NCI-H1436 (cell line): ENCODE data around the gene OSBPL10.

Experiments used
- DNase-seq: peaks from one replicate; lab custom pipeline; 2025; lab: John Stamatoyannopoulos, UW

Gene OSBPL10

DNA sequence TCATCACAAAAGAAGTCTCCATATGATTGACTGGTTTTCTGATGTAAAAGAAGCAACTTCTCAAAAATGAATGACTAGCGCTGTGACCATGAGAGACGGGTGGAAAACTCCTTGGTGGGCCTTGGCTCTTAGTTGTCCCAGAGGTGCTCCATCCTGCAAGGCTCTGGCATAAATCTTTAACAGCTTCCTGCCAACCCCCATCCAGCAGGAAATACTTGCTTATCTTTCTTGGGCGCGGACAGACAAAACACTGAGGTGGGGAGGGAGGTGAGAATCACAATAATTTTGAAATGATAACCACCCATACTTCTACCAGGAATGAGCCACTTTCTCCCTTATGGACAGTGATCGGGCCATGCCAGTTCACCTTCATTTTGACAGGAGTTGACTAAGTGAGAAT is 319.8 kb downstream of the OSBPL10 start:
- no peak for DNase-seq

GRCh38 chr3:31659246-31659645 is 321.8 kb downstream of the OSBPL10 start:
- DNase-seq, result no peak

- no peak for DNase-seq
These were observed 326.1 kb downstream of the OSBPL10 start for GRCh38 chr3:31654998-31655397.

DNA sequence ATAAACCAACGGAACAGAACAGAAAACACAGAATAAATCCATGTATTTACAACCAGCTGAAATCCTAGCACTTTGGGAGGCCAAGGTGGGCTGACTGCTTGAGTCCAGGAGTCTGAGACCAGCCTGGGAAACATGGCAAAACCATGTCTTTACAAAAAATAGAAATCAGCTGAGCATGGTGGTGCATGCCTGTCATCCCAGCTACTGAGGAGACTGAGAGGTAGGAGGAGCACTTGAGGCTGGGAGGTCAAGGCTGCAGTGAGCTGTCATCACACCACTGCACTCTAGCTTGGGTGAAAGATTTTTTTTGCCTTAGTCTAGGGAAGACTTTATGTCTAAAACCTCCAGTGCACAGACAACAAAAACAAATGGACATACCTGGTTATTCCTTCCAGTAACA is 327.6 kb downstream of the OSBPL10 start:
- DNase-seq, result no peak

DNA sequence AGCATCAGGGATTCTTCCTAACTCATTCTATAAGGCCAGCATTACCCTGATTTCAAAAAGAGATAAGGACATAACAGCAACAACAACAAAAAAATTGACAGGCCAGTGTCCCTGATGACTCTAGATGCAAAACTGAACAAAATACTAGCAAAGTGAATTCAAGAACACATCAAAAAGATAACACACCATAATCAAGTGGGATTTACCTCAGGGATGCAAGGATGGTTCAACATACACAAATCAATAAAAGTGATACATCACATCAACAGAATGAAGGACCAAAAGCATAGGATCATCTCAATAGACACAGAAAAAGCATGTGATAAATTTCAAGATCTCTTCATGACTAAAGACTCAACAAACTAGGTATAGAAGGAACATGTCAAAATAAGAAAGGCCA is 328.8 kb downstream of the OSBPL10 start:
- no peak for DNase-seq

- no peak for DNase-seq
These were observed 332.6 kb downstream of the OSBPL10 start for GRCh38 chr3:31648286-31648968.

- DNase-seq, result no peak
These were observed 335.8 kb downstream of the OSBPL10 start for GRCh38 chr3:31645256-31645655.

- no peak for DNase-seq
These were observed 341.2 kb downstream of the OSBPL10 start for GRCh38 chr3:31639828-31640227.

DNA sequence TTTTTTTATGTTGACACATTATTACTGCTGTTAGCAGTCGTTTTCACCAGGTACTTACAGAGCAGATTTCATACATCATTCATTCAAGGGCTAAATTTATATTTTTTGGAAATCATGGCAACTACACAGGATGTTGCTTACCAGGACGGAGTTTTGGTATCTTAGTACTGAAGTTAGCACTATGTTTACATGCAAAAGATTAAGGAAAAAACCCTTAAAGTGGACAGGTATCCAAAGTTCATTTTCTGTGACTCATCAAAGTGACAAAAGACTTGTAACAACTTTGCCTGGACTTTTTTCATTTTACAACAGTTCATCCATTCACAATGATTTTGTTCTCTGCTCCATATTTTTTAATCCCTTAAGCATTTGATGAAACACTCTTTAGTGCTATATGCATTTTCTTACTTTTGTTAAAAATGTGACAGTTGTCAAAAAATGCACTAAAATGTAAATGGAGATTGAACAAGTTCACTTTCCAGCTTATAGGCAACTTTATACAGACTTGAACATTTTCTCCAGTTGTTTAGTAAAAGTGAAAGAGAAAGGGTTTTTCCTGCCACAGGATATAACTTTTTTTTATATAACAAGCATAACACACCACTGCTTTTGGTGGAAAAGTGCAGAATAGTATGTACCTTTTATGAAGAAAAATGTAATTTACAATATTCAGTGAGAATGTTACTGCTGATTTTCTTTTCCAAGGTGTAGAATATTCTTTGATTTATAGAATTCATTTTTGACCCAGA is 344.2 kb downstream of the OSBPL10 start:
- DNase-seq, result no peak

- no peak for DNase-seq
These were observed 345.0 kb downstream of the OSBPL10 start for GRCh38 chr3:31636049-31636448.

DNA sequence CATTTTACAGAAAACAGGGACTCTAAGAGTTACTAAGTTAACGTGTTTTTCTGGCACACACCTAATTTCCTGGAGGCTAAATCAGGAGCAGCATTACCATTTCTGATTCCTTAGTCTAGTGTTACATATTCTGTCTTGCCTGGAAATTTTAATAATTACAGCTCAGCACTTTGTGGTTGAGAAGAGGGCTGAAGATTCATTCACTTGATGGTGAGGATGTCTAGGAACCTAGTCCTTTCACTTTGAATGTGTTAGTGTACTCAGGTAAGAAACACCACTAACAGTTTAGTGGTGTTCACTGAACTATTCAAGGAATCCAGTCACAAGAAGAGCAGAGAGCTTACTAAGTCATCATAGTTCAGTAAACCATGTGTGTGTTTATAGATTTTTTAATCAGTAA is 345.5 kb downstream of the OSBPL10 start:
- DNase-seq, result no peak

GRCh38 chr3:31634476-31634875 is 346.6 kb downstream of the OSBPL10 start:
- DNase-seq, result no peak

- no peak for DNase-seq
These were observed 352.0 kb downstream of the OSBPL10 start for GRCh38 chr3:31629054-31629453.

GRCh38 chr3:31625358-31625757 is 355.7 kb downstream of the OSBPL10 start:
- DNase-seq, result no peak

DNA sequence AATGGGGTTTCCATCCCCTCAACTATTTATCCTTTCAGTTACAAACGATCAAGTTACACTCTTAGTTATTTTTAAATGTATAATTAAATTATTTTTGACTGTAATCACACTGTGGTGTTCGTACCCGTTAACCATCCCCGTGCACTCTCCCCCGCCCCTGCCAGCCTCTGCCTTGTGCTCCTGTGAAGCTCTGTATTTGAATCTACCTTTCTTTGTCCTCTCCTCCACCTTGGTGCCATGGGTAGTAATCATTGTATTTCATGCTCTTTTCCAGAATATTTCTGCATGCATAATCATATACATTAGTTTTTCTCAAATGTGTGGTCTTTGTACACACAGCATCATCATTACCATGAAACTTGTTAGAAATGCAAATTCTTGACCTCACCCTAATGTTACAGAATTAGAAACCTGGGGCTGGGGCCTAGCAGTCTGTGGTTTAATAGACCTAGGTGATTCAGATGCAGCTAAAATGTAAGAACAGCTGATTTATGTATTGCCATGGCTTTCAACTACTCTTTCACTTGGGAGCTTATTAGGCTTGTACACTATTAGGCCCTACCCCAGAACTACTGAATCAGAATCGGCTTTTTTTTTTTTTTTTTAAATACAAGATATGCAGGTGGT is 356.9 kb downstream of the OSBPL10 start:
- DNase-seq, result no peak

DNA sequence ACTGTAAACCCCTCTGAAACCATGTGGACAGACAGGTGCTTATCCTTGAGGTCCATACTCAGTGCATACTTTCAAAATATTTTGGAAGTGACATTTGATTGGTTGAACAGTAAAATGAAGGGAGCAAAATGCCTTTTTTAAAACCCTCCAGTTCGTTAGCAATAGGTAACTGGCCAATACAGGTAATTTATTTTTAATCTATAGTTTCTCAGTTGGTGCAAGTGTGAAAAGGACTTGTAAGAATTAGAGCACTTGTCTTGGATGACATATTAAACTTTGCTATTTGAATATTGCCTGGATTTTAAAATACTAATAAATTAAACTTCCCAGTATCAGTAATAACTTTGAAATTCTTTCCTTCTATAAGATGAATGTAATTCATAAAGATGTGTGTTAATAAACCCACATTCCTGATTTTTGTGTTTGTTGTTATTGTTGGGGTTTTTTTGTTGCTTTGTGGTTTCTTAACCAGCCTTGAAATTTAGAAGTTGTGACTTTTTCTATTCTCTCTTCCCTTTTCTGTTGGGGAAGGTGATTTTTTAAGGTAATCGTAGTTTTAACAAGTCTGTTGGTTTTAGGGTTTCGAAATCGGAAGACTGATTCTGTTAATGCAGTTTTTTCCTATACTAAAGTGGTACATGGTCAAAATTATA is 358.3 kb downstream of the OSBPL10 start:
- DNase-seq, result no peak

- DNase-seq, result no peak
These were observed 359.7 kb downstream of the OSBPL10 start for GRCh38 chr3:31621314-31621713.

DNA sequence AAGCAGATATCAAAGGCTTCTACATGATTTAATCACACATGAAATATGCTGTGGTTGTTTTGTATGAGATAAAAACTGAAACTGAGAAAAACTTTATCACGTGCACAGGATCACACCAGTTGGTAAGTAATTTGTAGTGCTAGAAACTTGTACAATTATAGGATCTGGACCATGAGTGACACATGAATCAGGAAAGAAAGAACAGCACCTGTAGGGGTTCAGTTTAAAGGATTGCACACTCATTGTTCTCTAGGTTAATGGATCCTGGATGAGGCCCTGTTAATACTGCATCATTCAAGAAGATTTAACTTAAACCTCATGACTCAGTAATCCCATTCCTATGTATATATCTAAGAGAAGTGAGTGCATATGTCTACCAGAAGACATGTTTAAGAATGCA is 360.4 kb downstream of the OSBPL10 start:
- no peak for DNase-seq

DNA sequence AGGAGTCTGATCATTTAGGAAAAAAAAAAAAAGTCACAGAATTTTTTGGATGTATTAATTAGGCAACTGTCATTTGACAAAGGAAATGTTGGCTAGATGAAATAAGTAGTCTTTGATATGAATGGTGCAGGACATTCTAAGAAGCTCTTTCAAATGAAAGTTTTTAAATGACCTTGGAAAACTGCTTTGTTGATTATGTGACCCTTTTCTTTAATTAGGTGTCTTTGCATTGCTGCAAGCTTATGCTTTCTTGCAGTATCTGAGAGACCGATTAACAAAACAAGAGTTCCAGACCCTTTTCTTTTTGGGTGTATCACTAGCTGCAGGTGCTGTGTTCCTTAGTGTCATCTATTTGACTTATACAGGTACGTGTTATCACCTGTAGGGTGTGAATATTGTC is 364.4 kb downstream of the OSBPL10 start:
- no peak for DNase-seq

DNA sequence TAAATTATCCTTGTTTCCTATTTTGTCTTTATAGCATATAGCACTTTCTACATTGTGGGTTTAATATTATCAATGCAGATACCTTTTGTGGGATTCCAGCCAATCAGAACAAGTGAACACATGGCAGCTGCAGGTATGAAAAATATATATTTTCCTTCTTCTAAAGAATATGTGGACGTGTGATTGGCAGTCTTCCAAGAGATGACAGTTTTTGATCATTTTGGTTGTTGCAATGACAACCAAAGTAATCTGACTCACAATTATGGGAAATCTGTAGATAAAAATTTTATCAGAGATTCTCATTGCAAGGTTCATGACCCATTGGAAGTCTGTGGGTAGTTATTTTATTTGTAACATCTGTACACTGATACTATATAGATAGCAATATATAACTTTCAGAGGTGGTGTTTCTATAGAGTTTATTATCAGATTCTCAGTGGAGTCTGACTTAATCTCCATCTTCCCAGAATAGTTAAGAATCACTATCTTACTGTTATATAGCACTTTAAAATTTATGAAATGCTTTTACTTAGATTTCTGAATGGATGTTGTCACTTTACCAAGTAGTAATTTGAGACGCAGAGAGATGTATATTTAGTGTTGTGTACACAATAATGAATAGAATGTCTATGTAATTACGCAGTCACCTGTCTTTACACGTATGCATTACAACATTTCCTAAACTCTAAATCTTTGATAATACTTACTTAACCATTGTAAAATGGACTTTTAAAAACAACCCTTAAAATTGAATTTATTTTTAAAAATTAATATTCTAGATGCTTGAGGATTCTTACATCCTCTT is 365.8 kb downstream of the OSBPL10 start:
- DNase-seq, result no peak

DNA sequence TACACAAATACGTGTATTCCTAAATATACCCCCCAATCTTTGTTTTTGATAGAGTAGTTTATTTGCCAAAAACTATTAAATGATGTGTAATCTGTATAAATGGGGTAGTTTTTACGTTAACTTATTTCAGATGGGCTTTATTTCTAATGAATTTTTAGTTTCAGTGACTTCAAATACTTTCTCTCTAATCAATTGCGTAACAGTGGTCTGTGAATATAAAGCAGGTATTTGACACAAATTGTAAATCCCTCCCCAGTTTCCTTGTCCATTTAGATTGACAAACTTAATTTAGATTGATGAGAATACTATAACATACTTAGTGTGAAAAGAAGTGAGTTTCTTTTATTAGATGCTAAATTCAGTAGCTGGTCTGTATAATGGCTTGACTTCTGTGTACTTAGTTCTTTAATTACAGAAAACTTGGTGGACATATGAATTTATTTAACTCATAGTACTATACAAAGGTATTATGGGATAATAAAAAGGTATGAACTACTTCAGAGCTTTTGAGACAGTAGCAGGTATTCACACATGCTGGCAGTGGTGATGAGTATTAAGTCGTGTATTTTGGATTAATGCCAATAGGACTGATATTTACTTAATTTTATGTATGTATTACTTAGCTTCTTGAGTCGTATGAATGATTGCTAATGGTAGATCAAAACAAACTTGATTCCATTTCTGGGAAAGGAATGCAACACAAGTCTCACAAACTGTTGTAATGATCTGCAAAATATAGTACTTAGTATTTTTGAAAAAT is 366.7 kb downstream of the OSBPL10 start:
- DNase-seq, result no peak
